GF-D8 (cell line): ENCODE measurements around the gene FGF22.
"Not testable (repeated sequence)": the region's sequence is repeated elsewhere in the genome, so short reads cannot be mapped to it uniquely, and the experiment has no call there.

Experiments
- DNase-seq: peaks from one replicate; lab custom pipeline; 2025; lab: John Stamatoyannopoulos, UW

The FGF22 gene

DNA sequence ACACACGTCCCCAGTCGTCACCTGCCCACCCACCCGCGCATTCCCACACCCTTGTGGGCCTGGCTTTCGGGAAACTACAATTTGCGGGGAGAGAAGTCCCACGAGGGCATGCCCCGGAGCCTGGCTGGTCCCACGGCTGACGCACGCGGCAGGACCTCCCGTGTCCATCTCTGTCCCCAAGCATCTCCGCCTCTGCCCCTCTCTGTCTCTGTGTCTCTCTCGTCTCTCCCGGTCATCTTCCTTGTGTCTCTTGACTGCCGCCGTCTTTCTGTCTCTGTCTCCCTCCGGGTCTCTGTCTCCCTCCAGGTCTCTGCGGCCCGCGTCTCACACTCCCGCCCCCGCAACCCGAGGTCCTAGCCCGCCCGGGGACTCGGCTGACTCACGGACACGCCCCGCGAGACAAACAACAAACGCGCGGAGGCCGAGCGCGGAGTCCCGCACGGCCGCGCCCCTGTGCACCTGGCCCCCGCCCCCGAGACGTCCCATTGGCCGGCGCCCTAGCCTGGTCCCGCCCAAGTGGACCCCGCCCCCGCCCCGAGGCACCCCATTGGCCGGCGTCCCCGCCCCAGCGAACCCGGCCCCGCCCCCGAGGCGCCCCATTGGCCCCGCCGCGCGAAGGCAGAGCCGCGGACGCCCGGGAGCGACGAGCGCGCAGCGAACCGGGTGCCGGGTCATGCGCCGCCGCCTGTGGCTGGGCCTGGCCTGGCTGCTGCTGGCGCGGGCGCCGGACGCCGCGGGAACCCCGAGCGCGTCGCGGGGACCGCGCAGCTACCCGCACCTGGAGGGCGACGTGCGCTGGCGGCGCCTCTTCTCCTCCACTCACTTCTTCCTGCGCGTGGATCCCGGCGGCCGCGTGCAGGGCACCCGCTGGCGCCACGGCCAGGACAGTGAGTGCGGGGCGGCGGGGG is at the start of gene FGF22:
FGF22 (plus strand) TSS at position 627 of the 908 bp plus-strand sequence; CDS start at position 674, 47 bp downstream.
- DNase-seq, result no peak

DNA sequence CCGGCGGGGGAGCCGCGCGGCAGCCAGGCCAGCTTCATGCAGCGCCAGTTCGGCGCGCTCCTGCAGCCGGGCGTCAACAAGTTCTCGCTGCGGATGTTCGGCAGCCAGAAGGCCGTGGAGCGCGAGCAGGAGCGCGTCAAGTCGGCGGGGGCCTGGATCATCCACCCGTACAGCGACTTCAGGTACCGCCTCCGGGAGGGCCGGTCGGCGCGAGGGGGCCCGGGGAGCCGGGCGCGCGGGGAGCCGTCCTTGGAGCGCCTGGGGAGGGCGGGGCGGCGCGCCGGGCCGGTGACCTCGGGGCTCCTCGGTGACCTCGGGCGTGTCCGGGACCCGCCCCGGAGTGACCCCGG is 49.3 kb upstream of the FGF22 start:
- no peak for DNase-seq

DNA sequence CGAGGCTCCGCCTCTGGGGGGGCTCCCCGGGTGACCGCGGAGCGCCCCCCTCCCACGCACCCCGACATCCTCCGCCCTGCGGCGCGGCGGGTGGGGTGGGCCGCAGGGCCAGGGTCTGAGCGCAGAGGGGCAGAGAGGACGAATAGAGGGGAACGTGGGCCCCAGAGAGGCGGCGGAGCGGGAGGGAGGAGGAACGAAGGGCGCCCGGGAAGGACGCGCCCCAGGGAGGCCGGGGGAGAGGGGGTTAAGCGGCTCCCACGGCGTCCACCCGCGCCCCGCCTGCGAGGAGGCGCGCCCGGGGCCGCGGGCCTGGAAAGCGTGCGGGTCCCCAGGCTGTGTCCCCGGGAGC is 49.0 kb upstream of the FGF22 start:
- DNase-seq, result no peak

- no peak for DNase-seq
Observed at GRCh38 chr19:591099-591958, 48.4 kb upstream of the FGF22 start.

DNA sequence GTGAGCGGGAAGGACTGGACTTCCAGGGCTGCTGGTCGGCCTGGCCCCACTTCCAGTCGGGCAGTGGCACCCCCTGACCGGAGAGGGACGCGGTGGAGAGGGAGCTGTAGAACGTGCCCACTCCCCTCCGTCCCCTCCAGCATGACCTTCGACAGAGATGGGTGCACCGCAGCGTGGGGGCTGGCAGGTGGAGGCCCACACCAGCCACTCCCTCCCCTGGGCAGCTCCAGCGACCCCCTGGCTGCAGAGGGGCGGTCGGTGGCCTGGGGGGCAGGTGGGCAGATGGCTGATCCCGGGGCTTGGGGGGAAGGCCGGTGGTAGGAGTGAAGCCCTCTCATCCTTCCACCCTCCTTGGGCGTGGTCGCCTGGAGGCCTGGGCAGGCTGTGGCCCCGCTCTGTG is 47.6 kb upstream of the FGF22 start:
- DNase-seq, result no peak

DNA sequence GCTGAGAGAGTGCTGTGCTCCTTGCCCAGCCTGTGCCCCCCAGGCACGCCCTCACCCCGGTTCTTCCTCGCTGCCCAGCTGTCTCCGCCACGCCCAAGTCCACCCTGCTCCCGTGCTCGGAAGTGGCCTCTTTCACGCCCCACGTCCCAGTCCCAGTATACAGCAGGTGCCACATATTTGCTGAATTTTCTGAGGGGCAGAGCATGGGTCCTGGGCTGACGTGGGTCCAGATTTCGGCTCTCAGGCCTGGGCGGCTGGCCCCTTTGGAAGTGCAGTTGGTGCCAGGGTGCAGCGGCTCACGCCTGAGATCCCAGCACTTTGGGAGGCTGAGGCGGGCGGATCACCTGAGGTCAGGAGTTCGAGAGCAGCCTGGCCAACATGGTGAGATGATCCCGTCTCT is 46.6 kb upstream of the FGF22 start:
- no peak for DNase-seq

DNA sequence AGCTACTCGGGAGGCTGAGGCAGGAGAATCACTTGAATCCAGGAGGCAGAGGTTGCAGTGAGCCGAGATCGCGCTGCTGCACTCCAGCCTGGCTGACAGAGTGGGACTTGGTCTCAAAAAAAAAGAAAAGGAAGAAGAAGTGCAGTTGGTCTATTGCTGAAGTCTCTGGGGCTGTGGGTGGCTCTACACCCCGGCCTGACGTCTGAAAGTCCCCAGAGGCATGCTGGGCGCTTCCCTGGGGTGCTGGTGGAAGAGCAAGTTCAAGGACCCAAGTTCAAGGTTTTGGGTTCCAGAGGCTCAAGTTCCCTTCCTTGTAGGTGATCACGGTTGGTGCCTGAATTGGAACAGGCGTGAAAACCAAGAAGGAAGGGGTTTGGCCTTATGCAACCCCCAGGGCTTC is 46.2 kb upstream of the FGF22 start:
- no peak for DNase-seq

GRCh38 chr19:594265-594870 is 45.3 kb upstream of the FGF22 start:
- no peak for DNase-seq

- no peak for DNase-seq
Observed at GRCh38 chr19:595326-596262, 44.1 kb upstream of the FGF22 start.

- DNase-seq, result no peak
Observed at GRCh38 chr19:596263-596655, 43.4 kb upstream of the FGF22 start.

DNA sequence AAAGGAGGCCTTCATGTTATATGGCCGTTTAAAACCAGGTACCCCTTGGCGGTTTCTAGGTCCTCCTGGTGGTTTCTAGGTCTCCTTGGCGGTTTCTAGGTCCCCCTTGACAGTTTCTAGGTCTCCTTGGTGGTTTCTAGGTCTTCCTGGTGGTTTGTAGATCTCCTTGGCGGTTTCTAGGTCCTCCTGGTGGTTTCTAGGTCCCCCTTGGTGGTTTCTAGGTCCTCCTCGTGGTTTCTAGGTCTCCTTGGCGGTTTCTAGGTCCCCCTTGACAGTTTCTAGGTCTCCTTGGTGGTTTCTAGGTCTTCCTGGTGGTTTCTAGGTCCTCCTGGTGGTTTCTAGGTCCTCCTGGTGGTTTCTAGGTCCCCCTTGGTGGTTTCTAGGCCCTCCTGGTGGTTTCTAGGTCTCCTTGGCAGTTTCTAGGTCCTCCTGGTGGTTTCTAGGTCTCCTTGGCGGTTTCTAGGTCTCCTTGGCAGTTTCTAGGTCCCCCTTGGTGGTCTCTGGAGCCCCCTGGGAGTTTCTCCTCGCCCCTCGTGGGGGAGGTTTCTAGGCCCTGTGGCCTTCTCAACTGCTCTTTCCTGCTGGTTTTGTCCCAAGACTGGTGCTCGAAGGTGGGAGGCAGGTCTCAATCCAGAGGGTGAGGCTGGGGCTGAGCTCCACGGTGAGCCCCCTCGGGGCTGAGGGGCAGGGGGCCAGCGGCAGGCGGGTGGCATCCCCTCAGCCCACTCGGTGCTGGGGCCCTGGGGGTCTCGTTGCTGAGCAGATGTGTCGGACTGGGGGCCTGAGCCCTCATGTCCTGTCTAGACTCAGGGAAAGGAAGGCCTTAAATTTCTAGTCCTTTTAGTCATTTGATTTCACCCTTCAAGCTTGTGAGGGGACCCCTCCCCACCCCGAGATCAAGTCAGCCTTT is 42.0 kb upstream of the FGF22 start:
- DNase-seq, result no peak

DNA sequence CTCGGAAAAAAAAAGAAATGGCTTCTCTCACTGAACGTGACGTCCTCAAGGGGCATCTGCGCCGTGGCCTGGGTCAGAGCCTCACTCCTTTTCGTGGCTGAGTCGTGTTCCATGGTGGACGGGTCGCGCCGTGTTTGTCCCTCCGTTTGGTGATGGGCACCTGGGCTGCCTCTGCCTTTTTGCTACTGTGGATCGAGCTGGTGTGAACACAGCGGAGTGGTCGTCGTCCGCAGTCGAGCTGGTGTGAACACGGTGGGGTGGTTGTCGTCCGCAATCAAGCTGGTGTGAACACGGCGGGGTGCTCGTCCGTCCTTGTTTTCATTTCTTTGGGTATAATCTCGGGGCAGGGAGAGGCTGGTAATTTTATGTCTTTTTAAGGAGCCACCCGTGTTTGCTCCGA is 38.4 kb upstream of the FGF22 start:
- no peak for DNase-seq

DNA sequence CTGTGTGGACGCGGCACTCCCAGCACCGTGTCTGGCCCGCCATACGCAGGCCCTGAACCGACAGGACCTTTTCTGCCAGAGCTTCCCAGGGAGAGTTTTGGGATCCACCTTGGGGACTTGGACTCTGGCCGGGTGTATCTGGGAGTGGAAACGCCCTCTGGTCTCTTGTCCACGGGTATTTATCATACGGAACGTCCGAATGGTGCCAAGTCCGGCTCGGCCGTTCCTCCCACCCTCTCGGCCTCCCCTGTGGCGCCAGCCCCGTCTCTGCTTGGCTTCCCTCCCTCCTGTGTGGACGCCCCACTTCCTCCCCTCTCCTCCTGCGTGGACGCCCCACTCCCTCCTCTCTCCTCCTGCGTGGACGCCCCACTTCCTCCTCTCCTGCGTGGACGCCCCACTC is 37.9 kb upstream of the FGF22 start:
- DNase-seq, result no peak

GRCh38 chr19:602391-603301 is 37.0 kb upstream of the FGF22 start:
- no peak for DNase-seq

DNA sequence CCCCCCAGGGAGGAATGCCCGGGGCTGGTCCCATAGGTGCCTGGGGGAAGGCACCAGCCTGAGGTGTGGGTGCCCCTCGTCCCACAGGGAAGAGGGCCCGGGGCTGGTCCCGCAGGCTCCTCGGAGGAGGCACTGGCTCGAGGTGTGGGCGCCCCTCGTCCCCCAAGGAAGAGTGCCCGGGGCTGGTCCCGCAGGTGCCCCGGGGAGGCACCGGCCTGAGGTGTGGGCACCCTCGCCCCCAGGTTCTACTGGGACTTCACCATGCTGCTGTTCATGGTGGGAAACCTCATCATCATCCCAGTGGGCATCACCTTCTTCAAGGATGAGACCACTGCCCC is 36.4 kb upstream of the FGF22 start:
- not testable (repeated sequence) for DNase-seq

- not testable (repeated sequence) for DNase-seq
Observed at GRCh38 chr19:603779-604178, 35.9 kb upstream of the FGF22 start.

DNA sequence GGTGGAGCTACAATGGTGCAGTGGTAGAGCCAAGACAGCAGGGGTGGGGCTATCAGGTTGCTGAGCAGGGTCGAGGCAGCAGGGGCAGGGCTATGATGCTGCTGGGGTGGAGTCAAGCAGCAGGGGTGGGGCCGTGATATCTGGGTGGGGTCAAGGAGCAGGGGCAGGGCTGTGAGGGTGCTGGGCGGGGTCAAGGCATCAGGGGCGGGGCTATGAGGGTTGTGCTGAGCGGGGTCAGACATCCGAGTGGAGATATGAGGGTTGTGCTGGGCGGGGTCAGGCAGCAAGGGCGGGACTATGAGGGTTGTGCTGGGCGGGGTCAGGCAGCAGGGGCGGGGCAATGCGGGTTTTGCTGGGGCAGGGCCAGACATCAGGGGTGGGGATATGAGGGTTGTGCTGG is 35.3 kb upstream of the FGF22 start:
- no peak for DNase-seq

GRCh38 chr19:605061-605971 is 34.4 kb upstream of the FGF22 start:
- not testable (repeated sequence) for DNase-seq
